Thyroid gland (tissue), 4 donors: ENCODE measurements around the gene LOC101059915.

Source experiments
- POLR2A ChIP-seq, 2 donors: fragments of 450-650 bp; IDR thresholded peaks; one replicate each; pipeline ENCODE4 v1.6.1; 2017; ENCODE audit warnings: antibody characterized with exemption in 2 of 2, mild to moderate bottlenecking in 2 of 2, moderate library complexity in 1 of 2
- TF ChIP-seq, protein P1 (sequence below), 6 experiments: fragments of 200-600 bp in 3 of 6; fragments of 450-650 bp in 3 of 6; sonication (generic) in 3 of 6; IDR thresholded peaks; one replicate each; pipeline ENCODE4 v1.5.1; 2016 to 2019; ENCODE audit warnings: antibody characterized with exemption in 6 of 6, mild to moderate bottlenecking in 2 of 6, inconsistent platforms in 1 of 6, moderate library complexity in 1 of 6

GRCh38 chrX:71636438-71637252 lies 30.7 kb upstream of the LOC101059915 start:
- TF ChIP-seq POLR2A (IDR thresholded peaks at IDR 0.05): no peak
- TF ChIP-seq, protein P1, sequence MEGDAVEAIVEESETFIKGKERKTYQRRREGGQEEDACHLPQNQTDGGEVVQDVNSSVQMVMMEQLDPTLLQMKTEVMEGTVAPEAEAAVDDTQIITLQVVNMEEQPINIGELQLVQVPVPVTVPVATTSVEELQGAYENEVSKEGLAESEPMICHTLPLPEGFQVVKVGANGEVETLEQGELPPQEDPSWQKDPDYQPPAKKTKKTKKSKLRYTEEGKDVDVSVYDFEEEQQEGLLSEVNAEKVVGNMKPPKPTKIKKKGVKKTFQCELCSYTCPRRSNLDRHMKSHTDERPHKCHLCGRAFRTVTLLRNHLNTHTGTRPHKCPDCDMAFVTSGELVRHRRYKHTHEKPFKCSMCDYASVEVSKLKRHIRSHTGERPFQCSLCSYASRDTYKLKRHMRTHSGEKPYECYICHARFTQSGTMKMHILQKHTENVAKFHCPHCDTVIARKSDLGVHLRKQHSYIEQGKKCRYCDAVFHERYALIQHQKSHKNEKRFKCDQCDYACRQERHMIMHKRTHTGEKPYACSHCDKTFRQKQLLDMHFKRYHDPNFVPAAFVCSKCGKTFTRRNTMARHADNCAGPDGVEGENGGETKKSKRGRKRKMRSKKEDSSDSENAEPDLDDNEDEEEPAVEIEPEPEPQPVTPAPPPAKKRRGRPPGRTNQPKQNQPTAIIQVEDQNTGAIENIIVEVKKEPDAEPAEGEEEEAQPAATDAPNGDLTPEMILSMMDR (IDR thresholded peaks at IDR 0.05): no peak
